Stimulated activated naive CD4-positive, alpha-beta T cell treated with Interleukin-2 at 50 U/mL for 16 hours (primary cell): ENCODE data around the gene NOL9.

Experiments used
- DNase-seq: peaks from one replicate; lab custom pipeline; 2025; lab: John Stamatoyannopoulos, UW

Gene NOL9

DNA sequence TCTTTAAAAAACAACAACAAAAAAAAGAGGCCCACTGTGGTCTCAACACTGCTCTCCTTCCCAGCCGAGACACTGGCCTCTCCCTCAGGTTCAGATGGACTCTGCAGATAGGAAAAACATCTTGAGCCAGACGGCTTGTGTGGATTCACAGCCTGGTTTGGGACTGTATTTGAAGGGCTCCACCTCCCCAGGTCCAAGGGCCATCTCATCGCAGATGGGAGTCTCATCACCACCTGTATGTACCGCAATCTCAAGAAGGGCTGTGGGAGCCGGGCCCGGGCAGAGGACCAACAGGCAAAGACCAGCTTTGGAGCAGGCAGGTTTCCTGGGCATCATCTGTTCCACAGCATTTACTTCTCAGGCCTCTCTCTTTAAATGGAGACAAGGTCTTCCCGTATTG lies 35.7 kb upstream of the NOL9 start:
- DNase-seq = no peak

DNA sequence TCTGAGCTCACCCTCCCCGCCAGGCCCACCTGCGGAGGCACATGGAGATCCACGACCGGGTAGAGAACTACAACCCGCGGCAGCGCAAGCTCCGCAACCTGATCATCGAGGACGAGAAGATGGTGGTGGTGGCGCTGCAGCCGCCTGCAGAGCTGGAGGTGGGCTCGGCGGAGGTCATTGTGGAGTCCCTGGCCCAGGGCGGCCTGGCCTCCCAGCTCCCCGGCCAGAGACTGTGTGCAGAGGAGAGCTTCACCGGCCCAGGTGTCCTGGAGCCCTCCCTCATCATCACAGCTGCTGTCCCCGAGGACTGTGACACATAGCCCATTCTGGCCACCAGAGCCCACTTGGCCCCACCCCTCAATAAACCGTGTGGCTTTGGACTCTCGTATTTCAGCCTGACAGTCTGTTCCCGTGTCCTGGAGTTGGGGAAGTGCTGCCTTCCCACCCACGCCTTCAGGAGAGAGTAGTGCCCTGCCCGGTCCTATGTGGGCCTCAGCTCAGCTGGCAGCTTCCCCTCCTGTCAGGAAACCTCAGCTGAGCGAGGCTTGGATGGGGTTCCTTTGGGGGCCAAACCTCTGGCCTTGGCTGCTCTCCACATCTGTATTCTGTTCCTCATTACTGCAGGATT lies 34.7 kb upstream of the NOL9 start:
- no peak for DNase-seq

DNA sequence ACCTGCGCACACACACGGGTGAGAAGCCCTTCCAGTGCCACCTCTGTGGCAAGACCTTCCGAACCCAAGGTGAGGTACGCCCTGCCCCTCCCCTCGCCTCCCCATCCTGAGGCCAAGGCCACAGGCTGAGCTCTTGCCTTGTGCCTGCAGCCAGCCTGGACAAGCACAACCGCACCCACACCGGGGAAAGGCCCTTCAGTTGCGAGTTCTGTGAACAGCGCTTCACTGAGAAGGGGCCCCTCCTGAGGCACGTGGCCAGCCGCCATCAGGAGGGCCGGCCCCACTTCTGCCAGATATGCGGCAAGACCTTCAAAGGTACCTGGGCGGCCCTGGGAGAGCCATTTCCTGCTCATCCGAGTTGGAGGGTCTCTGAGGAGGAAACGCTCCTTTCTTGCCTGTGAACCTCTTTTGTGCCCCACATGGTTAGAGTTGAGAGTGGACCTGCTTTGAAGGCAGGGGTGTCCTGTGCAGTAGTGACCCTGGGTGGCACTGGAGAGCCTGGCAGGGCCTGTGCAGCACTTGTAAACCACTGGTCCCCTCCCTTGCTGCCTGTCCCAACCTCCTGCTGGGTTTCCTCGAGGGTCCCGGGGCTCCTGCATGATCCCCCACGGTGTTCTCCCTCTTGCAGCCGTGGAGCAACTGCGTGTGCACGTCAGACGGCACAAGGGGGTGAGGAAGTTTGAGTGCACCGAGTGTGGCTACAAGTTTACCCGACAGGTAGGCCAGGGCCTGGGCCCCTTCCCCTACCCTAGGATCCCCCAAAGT lies 34.0 kb upstream of the NOL9 start:
- DNase-seq = no peak

DNA sequence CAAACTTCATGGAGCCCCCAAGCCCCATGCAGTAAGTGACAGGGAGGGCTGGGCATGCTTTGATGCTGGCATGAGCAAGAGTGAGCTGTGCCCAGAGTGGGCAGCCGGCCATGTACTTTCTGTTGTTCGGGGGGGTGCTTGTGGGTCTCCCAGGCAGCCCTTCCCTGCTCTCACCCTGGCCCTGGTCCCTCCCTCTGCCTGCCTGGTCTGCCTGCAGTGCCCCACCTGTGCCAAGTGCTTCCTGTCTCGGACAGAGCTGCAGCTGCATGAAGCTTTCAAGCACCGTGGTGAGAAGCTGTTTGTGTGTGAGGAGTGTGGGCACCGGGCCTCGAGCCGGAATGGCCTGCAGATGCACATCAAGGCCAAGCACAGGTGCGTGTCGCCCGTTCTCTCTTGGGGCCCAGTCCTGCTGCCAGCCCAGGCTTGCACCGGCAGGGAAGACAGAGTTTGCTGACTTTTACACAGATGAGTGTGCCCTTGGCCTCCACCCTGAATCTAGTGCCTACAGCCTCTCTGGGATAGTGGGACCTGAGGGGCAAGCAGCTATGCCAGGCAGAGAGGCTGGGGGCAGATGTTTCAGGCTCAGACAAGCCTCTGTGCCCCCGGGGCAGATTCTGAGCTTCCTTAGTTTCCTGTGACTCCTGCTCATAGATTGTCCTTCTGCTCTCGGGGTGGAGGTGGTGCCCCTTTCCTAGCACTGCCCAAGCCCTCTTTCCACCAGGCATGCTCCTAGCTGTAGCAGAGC lies 33.1 kb upstream of the NOL9 start:
- no peak for DNase-seq

DNA sequence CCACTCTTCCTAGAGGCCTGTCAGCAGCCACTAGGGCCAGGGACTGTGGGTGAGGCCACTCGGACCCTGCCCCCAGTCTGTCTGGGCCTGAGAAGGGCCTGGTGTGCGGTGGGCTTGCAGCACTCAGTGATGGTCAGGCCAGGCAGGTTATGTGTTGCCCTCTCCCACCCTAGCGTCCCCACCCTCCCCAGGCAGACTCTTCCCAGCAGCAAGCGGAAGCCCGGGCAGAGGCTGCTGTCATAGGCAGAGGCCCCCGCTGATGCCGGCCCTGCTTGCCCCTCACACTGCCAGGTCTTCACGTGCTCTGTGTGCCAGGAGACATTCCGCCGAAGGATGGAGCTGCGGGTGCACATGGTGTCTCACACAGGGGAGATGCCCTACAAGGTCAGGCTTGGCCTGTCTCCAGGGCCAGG lies 32.1 kb upstream of the NOL9 start:
- no peak for DNase-seq

DNA sequence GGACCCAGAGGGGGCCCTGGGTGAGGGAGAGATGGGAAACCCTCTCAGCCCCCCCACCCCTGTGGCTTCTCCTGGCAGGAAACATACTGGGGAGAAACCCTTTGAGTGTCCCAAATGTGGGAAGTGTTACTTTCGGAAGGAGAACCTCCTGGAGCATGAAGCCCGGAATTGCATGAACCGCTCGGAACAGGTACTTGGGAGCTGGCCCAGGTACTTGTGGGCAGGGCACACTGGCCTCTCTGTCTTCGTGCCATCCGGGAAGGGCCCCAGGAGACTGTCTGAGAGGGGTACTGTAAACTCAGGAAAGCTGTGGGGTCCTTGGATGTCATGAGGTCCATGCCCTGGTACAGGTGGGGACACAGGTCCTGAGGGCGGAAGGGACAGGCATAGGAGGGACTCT lies 31.5 kb upstream of the NOL9 start:
- DNase-seq = no peak

DNA sequence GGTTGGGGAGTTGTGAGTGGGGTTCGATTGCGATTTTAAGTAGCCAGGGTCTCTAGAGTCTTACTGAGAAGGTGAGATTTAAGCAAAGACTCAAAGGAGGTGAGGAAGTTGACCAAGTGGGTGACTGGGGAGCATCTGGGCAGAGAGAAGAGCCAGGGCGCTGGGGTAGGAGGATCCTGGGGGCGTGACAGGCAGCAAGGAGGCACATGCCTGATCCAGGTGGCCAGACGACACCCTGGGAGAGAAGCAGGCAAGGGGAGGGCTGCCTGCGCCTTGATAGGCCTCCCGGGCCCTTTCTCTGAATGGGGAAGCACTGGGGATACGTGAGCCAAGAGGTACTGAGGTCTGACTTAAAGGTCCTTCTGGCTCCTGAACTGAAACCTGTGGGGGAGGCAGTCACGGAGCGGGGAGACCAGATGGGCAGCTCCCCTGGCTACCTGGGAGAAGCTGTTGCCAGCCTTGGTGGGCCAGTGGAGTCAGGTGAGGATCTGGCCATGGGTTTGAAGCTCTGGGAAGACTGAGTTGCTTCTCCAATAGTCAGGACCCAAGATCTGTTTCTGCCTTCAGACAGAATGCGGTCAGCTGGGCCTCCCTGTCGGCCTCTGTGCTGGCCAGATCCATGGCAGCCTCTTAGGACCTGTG lies 30.9 kb upstream of the NOL9 start:
- DNase-seq = no peak

DNA sequence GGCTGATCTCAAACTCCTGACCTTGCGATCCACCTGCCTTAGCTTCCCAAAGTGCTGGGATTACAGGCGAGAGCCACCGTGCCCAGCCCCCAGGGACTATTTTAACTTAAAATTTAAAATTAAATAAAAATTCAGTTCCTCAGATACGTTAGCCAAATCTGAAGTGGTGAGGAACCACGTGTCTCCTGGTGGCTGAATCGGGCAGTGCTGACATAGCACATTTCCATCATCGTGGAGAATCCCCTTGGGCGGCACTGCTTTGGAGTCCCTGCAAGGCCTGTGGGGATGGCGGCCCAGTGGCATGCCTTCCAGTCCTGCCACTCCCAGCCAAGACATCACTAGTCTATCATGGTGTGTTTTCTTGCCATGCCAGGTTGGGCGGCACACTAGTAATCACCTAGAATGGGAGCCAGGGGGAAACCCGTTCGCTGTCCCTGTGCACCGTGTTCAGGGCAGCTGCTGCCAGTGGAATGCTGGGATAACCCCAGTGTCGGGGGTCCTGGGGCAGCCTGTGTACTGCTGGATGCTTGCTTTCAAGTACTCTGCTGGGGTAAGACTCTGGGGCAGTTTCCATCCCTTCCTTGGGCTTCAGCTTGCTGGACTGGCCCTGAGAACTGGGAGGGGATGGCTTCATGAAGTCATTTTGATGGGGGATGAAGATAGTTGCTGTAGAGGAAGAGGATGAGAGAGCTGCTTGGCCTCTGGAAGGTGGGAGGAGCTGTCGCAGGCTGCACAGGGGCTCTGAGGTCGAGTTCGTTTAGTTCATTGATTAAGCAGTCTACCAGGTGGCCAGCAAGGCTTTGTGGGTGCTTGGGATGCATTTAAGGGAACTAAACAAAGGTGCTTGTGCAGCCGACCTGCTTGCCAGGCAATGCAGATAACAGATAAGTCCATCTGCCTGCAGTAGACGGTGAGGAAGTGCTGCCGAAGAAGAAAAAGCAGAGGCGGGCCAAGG lies 30.1 kb upstream of the NOL9 start:
- DNase-seq = no peak

DNA sequence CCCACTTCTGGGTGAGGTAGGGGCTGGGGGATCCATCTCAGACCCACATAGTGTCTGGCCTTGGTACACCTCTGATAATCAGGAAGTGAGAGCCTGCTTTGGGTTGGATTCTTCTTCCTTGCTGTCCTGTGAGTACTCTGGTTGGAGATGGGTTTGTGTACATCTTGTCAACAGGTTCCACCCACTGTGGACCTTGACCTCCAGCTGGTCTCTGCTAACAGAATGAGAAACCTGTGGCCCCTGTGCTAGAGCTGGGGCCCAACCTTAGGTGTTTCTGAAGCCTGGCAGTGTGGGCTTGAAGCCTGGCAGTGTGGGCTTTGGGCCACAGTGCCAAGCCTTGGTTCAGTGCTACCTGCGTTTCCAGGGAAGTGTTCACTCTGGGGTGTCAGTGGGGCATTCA lies 28.1 kb upstream of the NOL9 start:
- no peak for DNase-seq

DNA sequence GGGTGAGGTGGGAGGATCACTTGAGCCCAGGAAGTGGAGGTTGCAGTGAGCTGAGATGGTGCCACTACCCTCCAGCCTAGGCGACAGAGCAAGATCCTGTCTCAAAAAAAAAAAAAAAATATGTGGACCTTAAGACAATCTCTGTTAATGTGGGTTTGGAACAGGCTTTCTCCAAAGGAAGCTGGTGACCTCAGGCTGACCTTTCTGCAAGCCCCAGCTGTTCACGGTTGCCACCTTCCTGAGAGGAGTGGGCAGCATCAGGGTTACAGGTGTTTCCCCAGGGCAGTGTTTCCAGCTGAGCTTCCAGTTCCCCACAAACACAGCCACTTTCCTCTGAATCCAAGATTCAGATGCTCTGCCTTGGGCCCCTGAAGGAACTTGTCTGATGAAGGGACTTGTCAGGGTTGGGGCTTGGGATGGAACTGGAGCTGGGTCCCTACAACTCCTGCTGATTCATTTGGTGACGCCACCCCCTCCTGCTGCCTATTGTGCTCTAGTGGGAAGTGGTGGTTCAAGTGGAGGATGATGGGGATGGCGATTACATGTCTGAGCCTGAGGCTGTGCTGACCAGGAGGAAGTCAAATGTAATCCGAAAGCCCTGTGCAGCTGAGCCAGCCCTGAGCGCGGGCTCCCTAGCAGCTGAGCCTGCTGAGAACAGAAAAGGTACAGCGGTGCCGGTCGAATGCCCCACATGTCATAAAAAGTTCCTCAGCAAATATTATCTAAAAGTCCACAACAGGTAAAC lies 27.4 kb upstream of the NOL9 start:
- no peak for DNase-seq

DNA sequence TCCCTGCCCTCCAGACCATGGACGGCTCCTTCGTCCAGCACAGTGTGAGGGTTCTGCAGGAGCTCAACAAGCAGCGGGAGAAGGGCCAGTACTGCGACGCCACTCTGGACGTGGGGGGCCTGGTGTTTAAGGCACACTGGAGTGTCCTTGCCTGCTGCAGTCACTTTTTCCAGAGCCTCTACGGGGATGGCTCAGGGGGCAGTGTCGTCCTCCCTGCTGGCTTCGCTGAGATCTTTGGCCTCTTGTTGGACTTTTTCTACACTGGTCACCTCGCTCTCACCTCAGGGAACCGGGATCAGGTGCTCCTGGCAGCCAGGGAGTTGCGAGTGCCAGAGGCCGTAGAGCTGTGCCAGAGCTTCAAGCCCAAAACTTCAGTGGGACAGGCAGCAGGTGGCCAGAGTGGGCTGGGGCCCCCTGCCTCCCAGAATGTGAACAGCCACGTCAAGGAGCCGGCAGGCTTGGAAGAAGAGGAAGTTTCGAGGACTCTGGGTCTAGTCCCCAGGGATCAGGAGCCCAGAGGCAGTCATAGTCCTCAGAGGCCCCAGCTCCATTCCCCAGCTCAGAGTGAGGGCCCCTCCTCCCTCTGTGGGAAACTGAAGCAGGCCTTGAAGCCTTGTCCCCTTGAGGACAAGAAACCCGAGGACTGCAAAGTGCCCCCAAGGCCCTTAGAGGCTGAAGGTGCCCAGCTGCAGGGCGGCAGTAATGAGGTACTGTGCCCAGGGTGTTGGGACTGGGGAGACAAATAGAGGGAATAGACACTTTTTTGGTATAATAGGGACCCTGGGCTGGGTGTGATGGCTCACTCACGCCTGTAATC lies 26.5 kb upstream of the NOL9 start:
- DNase-seq = no peak

DNA sequence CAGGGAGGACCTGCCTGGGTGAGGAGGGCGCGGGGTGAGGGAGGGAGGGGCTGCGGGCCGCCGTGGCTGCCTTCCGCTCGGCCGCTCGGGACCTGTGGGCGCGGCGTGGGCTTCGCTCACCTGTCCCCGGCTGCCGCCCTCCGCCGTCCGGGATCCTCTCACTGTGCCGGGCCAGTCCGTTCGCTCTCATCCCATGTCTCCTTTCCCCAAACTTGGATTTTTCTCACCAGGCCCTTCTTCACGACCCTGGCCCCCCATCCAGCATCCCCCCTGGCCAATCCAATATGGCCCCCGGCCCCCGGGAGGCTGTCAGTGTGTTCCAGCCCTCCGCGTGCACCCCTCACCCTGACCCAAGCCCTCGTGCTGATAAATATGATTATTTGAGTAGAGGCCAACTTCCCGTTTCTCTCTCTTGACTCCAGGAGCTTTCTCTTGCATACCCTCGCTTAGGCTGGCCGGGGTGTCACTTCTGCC lies 25.8 kb upstream of the NOL9 start:
- DNase-seq = no peak

DNA sequence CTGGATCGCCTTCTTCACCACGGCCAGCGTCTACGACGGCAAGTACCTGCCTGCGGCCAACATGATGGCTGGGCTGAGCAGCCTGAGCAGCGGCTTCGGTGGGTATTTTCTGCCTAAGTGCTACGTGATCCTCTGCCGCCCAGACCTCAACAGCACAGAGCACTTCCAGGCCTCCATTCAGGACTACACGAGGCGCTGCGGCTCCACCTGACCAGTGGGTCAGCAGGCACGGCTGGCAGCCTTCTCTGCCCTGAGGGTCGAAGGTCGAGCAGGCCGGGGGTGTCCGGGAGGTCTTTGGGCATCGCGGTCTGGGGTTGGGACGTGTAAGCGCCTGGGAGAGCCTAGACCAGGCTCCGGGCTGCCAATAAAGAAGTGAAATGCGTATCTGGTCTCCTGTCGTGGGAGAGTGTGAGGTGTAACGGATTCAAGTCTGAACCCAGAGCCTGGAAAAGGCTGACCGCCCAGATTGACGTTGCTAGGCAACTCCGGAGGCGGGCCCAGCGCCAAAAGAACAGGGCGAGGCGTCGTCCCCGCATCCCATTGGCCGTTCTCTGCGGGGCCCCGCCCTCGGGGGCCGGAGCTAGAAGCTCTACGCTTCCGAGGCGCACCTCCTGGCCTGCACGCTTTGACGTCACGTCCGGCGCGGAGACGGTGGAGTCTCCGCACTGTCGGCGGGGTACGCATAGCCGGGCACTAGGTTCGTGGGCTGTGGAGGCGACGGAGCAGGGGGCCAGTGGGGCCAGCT lies 25.2 kb upstream of the NOL9 start, which contains the start of gene ZBTB48:
Gene ZBTB48 (plus strand): TSS at position 621 of the 745 bp plus-strand sequence. CDS start 616 bp downstream, outside the sequence.
- DNase-seq = peak; percentile 97

DNA sequence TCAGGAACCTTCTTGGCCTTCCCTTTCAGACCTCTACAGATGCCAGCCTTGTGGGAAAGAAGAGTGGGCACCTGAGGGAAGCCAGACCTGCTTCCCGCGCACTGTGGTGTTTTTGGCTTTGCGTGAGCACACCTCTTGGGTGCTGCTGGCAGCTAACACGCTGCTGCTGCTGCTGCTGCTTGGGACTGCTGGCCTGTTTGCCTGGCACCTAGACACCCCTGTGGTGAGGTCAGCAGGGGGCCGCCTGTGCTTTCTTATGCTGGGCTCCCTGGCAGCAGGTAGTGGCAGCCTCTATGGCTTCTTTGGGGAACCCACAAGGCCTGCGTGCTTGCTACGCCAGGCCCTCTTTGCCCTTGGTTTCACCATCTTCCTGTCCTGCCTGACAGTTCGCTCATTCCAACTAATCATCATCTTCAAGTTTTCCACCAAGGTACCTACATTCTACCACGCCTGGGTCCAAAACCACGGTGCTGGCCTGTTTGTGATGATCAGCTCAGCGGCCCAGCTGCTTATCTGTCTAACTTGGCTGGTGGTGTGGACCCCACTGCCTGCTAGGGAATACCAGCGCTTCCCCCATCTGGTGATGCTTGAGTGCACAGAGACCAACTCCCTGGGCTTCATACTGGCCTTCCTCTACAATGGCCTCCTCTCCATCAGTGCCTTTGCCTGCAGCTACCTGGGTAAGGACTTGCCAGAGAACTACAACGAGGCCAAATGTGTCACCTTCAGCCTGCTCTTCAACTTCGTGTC lies 24.5 kb upstream of the NOL9 start:
- no peak for DNase-seq

DNA sequence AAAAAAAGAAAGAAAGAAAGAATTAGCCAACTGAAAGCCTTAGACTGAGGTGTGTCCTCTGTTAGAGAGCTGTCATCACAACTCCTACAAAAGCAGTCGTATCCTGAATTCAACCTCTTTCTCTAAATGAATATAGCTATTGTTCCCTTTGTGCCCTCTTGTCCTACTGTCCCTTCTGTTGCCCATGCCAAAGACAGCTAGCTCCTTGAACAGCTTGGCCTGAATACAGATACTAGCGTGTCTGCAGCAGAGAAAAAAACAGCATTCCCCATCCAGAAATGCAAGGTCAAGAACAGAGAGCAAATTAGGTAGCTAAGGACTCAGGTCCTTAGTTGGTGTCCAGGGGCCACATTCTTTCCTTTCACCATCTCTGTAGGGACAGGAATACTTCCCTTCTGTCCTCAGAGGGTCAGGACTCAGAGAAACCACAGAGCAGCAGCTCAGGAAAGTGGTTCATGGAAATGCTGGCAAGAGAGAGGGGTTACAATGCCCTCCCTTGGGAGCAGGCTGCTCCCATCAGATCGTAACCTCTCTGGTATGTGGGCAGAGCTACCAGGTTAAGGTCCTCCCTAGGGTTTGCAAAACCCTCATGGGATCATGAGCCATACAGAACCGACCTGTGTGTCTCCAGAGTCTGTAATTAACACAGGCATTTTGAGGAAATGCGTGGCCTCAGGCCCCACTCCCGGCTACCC lies 23.7 kb upstream of the NOL9 start:
- DNase-seq = no peak

DNA sequence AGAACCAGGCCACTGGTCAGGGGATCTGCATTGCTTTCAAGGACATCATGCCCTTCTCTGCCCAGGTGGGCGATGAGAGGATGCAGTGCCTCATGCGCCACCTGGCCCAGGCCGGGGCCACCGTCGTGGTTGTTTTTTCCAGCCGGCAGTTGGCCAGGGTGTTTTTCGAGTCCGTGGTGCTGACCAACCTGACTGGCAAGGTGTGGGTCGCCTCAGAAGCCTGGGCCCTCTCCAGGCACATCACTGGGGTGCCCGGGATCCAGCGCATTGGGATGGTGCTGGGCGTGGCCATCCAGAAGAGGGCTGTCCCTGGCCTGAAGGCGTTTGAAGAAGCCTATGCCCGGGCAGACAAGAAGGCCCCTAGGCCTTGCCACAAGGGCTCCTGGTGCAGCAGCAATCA lies 20.5 kb upstream of the NOL9 start:
- no peak for DNase-seq

DNA sequence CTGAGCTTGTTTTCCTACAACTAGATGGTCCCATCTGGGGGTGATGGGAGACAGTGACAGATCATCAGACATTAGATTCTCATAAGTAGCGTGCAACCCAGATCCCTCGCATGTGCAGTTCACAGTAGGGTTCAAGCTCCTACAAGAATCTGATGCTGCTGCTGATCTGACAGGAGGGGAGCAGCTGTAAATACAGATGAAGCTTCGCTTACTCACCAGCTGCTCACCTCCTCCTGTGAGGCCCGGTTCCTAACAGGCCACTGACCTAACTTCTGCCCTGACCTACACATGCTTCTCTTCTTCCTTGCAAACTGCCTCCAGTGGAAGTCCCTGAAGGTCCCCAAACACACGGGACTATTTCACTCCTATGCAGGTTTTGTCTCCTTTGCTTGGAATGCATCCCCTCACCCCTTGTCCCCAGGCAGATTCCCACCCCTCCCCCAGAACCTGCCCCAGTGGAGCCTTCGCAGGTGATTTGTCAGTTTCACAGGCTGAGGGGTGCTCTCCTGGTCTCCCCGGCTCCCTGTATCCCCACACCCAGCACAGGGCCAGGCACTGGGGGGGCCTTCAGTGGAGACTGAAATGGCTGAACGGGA lies 19.8 kb upstream of the NOL9 start:
- DNase-seq = no peak
